Skeletal muscle cell (primary cell): Measurements from ENCODE around the gene LBR.

Experiments used
- DNase-seq: peaks from one replicate; pipeline ENCODE4 v3.0.0-alpha.2; 2010; ENCODE audit warnings: low read depth
- H3K4me3 ChIP-seq: 2 replicates; pipeline ENCODE4 v1.5.1; 2011; ENCODE audit warnings: low read depth, mild to moderate bottlenecking, control low read depth, low read length, moderate library complexity

Gene LBR

DNA sequence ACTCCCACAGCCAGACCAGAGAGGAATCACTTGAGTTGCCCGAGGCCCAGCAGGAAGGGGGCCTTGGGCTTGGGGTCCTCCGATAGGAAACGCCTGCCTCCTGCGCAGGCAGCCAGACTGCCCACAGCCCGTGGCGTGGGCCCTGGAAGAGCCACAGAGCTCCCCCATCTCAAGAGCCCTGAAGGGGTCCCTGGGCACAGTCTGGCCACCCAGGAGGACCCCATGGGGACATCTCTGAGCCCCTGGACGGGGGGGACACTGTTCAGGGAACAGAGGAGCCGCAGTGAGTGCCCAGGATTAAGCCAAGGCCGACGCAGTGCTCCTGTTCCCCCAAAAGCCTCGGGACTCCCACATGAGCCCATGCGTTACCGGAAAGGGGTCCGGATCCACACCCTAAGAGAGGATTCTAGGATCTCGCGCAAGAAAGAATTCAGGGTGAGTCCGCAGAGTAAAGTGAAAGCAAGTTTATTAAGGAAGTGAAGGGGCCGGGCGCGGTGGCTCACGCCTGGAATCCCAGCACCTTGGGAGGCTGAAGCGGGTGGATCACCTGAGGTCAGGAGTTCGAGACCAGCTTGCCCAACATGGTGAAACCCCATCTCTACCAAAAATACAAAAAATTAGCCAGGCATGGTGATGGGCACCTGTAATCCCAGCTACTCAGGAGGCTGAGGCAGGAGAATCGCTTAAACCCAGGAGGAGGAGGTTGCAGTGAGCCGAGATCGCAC lies 38.1 kb upstream of the LBR start:
- DNase-seq, result no peak

DNA sequence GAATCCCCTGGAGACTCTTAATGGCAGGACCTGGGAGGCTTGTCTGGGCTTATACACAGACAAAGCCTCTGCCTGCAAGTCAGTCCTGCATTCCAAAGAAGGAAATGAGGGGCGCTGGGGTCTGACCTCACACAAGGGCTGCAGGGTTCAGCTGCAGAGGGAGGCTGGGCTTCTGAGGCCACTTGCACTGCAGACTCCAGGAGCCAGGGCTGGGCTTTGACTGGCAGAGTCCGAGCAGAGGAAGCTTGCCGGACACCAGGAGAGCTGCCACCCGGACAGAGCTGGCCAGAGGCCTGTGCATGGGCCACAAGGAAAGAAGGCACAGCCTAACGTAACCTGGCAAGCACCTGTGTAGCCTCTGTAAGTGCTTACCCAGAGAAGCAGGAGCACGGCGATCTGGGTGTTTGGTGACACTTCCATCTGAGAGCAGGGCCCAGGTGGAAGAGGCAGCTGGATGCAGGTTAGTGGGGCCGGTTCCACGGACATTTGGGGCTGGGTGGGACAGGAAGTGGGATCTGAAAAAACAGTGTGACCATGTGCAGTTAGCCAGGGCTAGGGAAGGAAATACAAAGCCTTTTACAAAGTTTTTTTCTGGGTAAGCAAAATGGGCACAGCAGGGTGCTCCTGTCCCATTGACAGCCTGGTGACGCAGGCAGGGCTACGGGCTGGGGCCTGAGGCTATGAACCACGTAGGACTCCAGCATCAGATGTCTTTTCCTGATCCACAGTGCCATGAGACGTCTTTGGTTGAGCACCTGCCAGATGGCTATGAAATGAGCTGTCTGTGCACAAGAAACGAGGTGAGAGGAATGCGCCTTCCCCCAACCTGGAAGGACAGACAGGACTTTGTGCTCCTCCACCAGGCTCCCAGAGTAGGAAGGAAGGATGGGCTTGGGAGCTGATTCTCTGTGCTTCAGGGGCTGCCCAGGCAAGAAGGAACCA lies 37.3 kb upstream of the LBR start:
- DNase-seq, result no peak
- no peak overlapping the region for H3K4me3 ChIP-seq

More for the DNA sequence above, 38.1 kb upstream of the LBR start:
- no peak overlapping the region for H3K4me3 ChIP-seq

DNA sequence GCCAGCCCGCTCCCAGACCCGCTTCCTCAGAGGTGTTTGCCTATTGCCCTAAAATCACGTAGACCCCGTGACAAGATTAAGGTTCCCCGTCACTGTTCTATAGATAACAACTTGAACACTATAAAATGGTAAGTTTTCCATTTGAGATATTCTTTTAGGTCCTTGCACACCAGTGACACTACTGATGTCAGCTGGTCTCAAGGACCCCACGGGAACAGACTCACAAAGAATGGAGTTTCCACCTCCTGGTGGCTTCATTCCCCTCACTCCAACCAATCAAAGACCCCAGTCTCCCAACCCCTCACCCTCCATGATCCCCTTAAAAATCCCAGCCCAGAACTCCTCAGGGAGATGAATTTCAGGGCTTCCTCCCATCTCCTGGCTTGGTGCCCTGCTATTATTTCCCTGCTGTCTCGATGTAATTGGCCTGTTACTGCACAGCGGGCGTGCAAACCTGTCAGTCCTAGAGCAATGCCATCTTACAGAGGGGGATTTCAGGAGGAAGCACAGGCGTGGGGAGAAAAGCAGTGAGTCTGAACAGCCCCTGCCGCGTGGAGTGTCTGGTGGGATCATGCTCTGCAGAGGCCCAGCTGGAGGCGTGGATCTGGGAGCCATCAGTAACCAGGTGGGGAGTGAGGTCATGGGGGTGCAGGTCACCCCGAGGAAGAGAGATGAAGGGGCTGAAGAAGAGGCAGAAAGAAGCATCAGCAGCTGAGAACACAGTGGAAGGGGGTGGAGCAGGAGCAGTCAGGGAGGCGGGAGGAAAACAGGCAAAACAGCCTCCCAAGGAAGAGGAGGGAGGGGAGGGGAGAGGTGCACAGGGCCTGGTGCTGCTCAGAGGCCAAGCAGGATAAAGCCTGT lies 35.1 kb upstream of the LBR start:
- H3K4me3 ChIP-seq, result no peak overlapping the region
- DNase-seq, result no peak

DNA sequence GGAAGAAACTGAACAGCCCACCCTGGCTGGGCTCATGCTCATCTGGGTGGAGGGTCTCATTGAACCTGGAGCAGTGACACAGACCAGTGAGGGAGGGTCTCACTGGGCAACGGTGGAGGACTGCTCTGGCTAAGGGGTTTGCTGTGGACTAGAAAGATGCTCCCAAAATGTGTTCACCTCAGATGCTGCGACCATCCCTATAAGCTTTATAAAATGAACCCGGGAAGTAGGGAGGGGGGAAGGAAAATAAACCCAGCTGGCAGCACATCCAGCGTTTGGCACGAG lies 34.5 kb upstream of the LBR start:
- no peak overlapping the region for H3K4me3 ChIP-seq
- no peak for DNase-seq

DNA sequence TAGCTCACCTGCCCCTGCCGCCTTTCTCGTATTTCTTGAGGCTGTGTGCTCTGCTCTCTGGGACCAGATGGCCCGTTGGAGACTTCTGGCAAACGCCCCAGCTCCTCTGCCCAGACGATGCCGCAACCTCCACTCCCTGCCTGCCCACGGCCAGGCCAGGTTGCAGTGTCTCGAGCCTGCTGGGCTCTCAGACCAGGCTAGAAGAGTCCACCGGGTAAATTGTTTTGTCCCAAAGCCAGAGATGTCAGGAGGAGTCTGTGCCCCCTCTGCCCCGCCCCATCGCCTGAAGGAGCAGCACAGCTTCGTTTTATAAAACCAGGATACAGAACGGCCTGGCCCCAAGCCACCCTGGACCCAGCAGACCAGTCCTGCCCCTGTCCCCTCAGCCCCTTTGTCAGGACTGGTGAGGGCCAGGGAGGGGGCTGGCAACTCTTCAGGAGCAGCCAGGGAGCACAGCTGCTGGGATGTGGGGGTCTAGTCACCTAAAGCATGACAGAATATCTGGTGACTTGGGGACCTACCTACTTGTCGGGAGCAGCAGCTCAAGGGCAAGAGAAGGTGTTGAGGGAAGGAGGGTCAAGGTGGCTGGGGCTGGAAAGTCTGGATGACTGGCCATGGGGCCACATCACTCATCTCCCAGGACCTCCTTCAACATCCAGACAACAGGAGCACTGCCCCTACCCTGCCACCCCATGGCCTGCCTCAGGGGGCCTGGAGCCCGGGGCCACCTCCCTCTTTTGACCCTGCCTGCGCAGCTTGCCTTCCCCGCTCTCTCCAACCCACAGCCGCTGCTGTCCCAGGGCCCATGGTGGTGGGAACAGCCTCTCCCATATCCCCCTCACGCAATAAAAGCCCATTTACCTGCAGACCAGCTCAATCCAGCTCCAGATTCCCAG lies 33.9 kb upstream of the LBR start:
- H3K4me3 ChIP-seq, result no peak overlapping the region
- no peak for DNase-seq

DNA sequence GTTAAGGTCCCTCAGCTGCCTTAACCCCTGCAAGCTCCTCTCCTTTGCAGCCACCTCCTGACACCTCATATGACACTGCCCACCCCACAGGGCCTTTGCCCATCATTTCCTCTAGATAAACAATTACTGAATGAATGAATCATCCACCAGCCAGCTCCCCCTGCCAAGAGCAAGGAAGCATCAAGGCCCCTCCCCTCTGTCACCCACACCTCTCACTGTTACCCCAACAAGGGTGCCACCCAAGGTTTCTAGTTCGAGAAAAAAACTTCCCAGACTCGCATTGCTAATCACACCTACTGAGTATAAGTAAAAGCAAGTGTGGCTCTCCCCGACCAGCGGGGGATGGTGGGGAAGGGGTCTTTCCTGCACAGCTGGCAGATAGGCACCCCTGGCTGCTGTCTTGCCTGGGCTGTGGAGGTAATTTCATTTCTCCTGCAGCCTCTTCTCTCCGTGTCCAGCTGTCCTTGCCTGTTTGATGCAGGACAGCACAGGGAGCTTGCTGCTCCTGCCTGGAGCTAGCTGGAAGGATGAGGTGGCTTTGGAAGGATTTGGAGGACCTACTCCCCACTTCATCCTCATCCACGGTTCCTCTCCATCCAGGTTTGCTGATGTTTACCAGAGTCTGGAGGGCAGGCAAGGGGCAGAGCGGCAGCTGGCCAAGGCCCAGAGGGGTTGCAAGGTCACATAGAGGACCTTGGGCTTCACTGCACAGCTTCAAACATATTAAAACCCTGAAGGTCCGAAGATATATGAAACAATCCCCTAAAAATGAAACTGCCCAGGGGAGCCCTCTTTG lies 33.1 kb upstream of the LBR start:
- no peak overlapping the region for H3K4me3 ChIP-seq
- DNase-seq, result no peak

DNA sequence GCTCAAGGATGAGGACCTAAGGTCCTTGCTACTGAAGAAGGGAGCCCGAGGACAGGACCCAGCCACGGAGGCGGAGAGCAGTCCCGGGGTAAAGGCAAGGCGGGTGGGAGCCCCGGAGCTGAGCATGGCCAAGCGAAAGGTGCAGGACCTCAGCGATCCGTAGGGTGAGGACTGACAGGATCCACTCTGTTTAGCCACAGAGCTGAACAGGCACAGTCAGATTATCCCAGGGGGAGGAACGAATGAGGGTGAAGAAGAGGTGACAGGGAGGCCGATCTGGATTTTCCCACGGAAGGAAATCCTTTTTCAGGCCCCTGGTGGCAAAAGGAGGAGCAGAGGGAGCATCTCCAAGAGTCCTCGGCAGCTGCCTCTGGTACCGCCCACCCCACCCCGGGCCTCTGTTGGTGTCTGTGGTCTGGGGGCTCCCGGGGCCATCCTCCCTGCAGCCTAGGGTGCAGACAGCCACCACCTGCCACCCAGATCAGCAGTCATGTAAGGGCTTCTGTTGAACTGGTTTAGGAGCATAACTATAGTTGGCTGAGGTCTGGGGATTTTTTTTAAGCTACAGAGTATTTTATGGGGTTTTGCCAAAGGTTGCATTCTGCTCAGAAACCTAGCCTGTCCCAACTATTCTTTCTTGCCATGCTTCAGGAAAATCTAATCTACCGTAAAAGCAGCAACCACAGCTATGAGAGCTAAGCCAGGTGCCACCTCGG lies 32.3 kb upstream of the LBR start:
- no peak overlapping the region for H3K4me3 ChIP-seq
- no peak for DNase-seq

DNA sequence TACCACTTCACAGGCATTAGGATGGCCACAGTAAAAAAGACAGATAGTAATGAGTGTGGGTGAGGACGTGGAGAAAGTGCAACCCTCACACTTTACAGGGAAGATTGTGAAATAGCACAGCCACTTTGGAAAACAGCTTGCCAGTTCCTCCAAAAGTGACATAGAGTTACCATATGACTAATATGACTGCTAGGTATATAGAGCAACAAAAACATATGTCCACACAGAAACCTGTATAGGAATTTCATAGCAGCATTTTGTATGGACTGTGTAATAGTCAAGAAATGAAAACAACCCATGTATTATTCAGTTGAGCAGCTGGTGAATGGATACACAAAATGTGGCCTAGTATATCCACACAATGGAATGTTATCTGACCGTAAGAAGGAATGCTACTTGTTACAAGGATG lies 30.4 kb upstream of the LBR start:
- DNase-seq, result no peak
- H3K4me3 ChIP-seq, result no peak overlapping the region

DNA sequence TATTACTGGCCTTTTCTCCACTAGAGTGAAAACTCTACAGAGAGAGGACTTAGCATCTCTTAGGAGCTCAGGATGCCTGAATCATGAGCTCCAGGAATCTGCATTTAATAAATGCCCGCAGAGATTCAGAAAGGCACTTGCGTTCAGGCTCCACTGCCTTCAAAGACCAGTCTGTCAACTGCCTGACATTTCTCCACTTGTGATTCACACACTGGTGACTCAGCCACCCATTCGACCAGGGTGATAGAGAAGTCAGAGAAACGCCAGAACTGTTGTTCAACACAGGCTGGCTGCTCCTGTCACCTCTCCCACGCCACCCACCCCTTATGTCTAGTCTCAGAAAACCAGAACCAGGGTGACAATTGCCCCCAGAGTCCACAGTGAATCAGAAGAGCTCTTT lies 26.9 kb upstream of the LBR start:
- H3K4me3 ChIP-seq, result no peak overlapping the region
- peak; percentile 57 for DNase-seq

DNA sequence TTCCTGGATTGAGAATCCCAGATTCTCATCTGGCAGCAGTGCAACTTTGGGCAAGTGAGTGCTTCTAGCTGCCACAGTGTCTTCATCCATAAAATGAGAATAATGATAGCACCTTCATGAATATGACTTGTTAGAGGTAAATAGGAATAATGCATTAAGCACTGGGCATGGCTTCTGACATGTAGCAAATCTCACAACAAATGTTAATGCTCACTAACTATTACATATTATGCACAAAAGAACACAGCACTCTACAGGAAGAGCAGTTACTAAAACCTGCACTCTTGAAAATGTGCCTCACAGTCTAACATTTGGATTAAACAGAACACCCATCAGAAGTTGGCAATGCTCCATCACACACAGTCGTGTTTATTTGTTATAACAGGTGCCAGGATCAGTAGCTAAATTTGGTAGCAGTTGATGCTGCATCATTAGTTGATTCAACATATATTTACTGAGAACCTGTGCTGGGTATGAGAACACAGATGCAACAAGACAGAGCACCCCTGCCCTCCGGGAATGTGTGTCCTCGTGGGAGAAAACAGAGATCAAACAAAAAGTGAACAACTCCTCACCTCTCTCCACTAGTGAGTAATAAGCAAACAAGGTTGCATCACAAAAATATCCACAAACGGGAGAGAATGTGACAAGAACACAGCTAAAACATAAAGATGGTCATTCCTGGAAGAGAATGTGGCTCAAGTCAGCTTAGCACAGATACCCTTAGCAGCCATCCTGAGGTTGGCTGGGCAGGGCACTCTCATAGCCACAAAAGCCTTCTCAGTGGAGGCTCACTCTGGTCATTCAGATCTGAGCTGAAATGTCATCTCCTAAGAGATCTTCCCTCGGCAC lies 26.2 kb upstream of the LBR start:
- DNase-seq, result no peak
- H3K4me3 ChIP-seq, result no peak overlapping the region

DNA sequence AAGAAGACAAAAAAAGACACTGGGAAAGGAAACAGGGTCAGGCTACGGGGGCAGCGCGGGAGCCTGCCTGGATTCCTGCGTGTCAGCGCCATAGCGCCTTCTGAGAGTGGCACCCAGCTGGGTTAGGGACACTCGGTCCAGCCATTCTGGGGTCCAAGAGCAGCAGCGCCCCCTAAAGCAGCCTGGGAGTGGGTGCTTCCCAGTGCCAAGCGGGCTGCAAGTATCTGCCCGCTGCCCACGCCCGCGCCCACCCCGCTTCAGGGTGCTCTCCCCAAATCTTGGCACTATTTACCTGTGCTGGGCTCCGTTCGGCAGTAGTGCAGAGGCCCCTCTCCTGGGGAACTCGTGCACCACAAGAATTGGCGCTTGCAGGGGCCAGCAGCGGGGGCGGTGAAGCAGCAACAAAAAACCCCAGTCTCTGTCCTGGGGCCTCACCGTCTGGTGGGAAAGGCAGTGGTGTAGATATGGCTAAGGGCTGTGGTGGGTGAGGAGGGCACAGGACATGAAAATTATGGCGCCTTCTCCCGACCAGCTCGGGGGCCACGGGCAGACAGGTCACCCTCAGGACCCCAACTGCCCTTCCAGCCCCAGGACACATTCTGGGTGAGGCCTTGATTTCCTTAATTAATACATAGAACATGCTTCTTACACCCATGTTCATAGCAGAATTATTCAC lies 24.1 kb upstream of the LBR start:
- no peak overlapping the region for H3K4me3 ChIP-seq
- no peak for DNase-seq

DNA sequence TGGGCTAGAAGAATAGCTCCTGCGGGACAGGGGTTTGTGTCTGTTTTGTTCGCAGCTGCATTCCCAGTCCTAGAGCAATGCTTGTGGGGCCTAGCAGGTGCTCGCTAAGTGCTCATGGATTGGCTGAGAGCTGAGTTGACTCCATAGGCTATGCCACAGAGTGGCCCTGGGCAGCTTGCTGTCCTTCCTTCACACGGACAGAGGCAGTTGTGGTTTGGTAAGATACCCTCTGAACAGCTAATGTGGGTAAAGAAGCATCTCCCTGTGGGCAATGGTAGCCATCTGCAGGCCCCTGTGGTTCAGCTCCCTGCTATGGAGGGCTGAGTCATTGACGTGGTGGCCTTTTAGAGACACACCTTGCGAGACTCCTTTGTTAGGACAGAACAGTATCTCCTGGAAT lies 23.5 kb upstream of the LBR start:
- H3K4me3 ChIP-seq, result no peak overlapping the region
- no peak for DNase-seq

DNA sequence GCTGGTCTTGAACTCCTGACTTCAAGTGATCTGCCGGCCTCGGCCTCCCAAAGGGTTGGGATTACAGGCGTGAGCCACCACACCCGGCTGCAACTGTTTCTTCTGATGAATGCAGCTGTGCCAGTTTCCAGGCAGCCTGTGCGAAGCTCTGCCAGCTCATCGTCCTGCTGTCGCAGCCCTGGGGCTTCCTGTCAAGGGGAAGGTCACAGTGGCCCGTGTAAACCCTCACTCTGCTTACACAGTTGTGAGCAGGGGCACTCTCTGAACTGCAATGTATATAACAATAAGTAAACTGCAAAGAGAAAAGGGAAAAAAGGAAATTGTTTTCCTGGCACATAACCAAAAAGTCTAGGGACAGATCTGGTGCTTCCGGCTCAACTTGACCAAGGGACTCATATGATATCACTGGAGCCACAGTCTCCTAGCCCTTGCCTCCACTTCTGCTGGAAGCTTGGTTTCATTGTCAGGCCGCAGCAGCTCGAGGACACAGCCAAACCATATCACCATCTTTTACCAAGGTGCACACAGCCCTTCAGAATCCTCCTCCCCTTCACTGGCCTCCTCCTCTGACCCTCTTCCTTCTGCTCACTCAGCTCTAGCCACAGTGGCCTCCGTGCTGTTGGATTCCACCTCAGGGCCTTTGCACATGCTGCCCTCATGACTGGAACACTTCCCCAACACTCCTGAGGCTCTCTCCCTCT lies 22.8 kb upstream of the LBR start:
- DNase-seq, result no peak
- H3K4me3 ChIP-seq, result no peak overlapping the region

DNA sequence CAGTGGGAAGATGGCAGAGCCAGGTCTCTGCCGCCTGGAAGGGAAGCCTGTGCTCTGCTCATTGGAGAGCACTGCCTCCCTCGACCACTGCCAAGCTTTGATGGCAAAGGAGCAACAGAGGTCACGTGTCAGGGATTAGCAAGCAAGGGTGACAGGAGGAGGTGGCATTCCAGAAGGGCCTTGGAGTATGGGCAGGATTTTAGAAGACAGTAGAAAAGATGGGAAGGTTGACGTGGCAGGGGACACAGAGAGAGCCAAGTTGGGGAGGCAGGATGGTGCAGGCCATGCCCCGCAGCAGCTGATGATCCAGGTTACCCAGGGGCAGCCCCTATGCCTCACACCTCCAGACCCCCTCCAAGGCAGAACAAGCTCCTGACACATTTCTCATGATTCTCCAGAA lies 21.9 kb upstream of the LBR start:
- H3K4me3 ChIP-seq, result no peak overlapping the region
- DNase-seq, result no peak

DNA sequence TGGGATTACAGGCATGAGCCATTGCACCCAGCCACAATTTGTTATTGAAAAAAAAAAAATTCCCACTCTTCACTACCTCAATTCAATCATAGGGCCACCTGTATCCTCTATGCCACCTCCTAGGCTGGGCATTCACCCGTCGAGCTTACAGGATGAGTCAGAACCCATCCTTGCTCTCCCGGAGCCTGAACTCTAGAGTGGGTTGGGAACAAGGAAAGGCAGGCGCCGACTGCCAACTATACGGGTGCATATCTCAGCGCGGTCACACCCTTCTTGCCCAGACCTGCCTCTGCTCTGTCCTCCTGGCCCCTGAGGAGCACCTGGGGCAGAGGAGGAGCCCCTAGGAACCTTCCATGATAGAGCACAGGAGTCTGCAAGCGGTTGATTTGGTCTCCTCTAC lies 21.4 kb upstream of the LBR start:
- H3K4me3 ChIP-seq, result no peak overlapping the region
- no peak for DNase-seq
